ENCODE data around the gene EBPL.

DNA sequence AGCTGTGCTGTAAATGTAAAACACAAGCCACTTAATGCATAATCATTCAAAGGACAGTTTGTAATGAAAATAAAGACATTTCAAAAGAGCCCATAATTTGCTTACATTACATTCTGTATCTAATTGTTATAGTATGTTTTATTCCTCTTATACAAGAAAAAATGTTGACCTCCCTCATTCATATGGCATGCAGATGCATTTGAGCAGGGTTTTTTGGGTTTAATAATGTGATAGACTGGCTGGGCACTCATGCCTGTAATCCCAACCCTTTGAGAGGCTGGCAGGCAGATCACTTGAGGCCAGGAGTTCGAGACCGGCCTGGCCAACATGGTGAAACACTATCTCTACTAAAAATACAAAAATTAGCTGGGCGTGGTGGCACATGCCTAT, 74.6 kb downstream of the EBPL start:
- TF ChIP-seq, protein P1, sequence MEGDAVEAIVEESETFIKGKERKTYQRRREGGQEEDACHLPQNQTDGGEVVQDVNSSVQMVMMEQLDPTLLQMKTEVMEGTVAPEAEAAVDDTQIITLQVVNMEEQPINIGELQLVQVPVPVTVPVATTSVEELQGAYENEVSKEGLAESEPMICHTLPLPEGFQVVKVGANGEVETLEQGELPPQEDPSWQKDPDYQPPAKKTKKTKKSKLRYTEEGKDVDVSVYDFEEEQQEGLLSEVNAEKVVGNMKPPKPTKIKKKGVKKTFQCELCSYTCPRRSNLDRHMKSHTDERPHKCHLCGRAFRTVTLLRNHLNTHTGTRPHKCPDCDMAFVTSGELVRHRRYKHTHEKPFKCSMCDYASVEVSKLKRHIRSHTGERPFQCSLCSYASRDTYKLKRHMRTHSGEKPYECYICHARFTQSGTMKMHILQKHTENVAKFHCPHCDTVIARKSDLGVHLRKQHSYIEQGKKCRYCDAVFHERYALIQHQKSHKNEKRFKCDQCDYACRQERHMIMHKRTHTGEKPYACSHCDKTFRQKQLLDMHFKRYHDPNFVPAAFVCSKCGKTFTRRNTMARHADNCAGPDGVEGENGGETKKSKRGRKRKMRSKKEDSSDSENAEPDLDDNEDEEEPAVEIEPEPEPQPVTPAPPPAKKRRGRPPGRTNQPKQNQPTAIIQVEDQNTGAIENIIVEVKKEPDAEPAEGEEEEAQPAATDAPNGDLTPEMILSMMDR (IDR thresholded peaks at IDR 0.05): no peak
- TF ChIP-seq POLR2A (IDR thresholded peaks at IDR 0.05): no peak

Measured in heart left ventricle (tissue), 13 donors.